HS-27A (cell line): ENCODE data around the gene RNF180.
"Not testable (repeated sequence)": the region's sequence is repeated elsewhere in the genome, so short reads cannot be mapped to it uniquely, and the experiment has no call there.

Source experiments
- DNase-seq: peaks from one replicate; pipeline ENCODE4 v3.0.0-alpha.2; 2012; ENCODE audit warnings: low read depth, missing footprints

Gene RNF180

GRCh38 chr5:64397552-64397951 lies 231.9 kb downstream of the RNF180 start:
- DNase-seq: no peak

- not testable (repeated sequence) for DNase-seq
Measured at GRCh38 chr5:64398735-64399134, 233.1 kb downstream of the RNF180 start.

- not testable (repeated sequence) for DNase-seq
Measured at GRCh38 chr5:64407103-64407825, 241.6 kb downstream of the RNF180 start.

GRCh38 chr5:64417390-64417789 lies 251.7 kb downstream of the RNF180 start:
- DNase-seq: no peak

- DNase-seq: no peak
Measured at GRCh38 chr5:64418013-64418412, 252.4 kb downstream of the RNF180 start.
